BE2C (cell line): ENCODE data around the gene TMEM272.

ENCODE experiments used
- DNase-seq: peaks from one replicate; pipeline ENCODE4 v3.0.0-alpha.2; 2020
- H3K27me3 ChIP-seq: fragments of 250-450 bp; sonication (Bioruptor Pico); 2 replicates; pipeline ENCODE4 v1.5.1; 2020; ENCODE audit warnings: mild to moderate bottlenecking
- H3K36me3 ChIP-seq: fragments of 250-450 bp; sonication (Bioruptor Pico); 2 replicates; pipeline ENCODE4 v1.5.1; 2020; ENCODE audit warnings: mild to moderate bottlenecking
- H3K4me1 ChIP-seq: fragments of 250-450 bp; sonication (Bioruptor Pico); 2 replicates; pipeline ENCODE4 v1.5.1; 2020
- H3K4me3 ChIP-seq: 2 replicates; pipeline ENCODE4 v1.5.1; 2011; ENCODE audit warnings: low read depth, low read length
- H3K9me3 ChIP-seq: fragments of 250-450 bp; sonication (Bioruptor Pico); 2 replicates; pipeline ENCODE4 v1.5.1; 2020
- TF ChIP-seq, protein P1 (sequence below): IDR thresholded peaks from 2 replicates; pipeline ENCODE4 v1.5.1; 2012; ENCODE audit warnings: mild to moderate bottlenecking, low read depth, low read length

Gene TMEM272

GRCh38 chr13:51820016-51820597 lies 24.9 kb downstream of the TMEM272 start:
- DNase-seq, result no peak
- Histone ChIP-seq H3K36me3 (no peaks in the 10 kb centered on the region), H3K4me1 (no peaks in the 10 kb centered on the region; the same call in 1 of the 2 replicates), H3K9me3 (no peaks in the 10 kb centered on the region), H3K4me3 (no peak overlapping the region), H3K27me3 (no peaks in the 10 kb centered on the region)
- TF ChIP-seq, protein P1, sequence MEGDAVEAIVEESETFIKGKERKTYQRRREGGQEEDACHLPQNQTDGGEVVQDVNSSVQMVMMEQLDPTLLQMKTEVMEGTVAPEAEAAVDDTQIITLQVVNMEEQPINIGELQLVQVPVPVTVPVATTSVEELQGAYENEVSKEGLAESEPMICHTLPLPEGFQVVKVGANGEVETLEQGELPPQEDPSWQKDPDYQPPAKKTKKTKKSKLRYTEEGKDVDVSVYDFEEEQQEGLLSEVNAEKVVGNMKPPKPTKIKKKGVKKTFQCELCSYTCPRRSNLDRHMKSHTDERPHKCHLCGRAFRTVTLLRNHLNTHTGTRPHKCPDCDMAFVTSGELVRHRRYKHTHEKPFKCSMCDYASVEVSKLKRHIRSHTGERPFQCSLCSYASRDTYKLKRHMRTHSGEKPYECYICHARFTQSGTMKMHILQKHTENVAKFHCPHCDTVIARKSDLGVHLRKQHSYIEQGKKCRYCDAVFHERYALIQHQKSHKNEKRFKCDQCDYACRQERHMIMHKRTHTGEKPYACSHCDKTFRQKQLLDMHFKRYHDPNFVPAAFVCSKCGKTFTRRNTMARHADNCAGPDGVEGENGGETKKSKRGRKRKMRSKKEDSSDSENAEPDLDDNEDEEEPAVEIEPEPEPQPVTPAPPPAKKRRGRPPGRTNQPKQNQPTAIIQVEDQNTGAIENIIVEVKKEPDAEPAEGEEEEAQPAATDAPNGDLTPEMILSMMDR, result no peak

- H3K4me1 ChIP-seq, result no peaks in the 10 kb centered on the region; the same call in 1 of the 2 replicates
- H3K27me3 ChIP-seq, result no peaks in the 10 kb centered on the region
- no peak overlapping the region for H3K4me3 ChIP-seq
- no peaks in the 10 kb centered on the region for H3K9me3 ChIP-seq
- H3K36me3 ChIP-seq, result no peaks in the 10 kb centered on the region
- TF ChIP-seq, protein P1, result no peak
- no peak for DNase-seq
Measured at GRCh38 chr13:51819544-51819943, 25.4 kb downstream of the TMEM272 start.

- Histone ChIP-seq H3K4me1 (no peaks in the 10 kb centered on the region; the same call in 1 of the 2 replicates), H3K4me3 (no peak overlapping the region), H3K36me3 (no peaks in the 10 kb centered on the region), H3K27me3 (no peaks in the 10 kb centered on the region), H3K9me3 (no peaks in the 10 kb centered on the region)
- no peak for DNase-seq
- TF ChIP-seq, protein P1, result no peak
Measured at GRCh38 chr13:51818781-51819511, 26.0 kb downstream of the TMEM272 start.

DNA sequence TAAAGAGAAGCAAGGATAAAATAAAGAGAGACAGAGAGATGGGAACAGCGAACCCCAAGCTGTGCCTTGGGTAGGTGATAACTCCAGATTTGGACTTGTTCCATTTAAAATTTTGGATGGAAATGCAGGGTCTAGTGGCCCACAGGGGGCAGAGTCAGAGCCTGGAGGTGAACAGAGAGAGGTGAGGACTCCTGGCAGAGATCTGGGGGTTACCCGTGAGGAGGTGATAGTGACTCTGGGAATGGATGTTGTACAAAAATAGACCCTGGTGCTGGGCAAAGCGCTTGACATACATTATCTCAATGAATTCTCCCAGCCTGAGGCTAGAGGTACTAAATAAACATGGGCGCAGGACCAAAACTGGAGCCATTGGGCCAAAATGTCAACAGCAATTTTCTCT lies 26.7 kb downstream of the TMEM272 start:
- Histone ChIP-seq H3K4me1 (no peaks in the 10 kb centered on the region; the same call in 1 of the 2 replicates), H3K9me3 (no peaks in the 10 kb centered on the region), H3K36me3 (no peaks in the 10 kb centered on the region), H3K4me3 (no peak overlapping the region), H3K27me3 (no peaks in the 10 kb centered on the region)
- TF ChIP-seq, protein P1, result peak; percentile 22; the same call in 1 of the 2 replicates
- DNase-seq, result no peak

GRCh38 chr13:51817717-51818116 lies 27.3 kb downstream of the TMEM272 start:
- Histone ChIP-seq H3K4me1 (no peaks in the 10 kb centered on the region; the same call in 1 of the 2 replicates), H3K4me3 (no peak overlapping the region), H3K9me3 (no peaks in the 10 kb centered on the region), H3K27me3 (no peaks in the 10 kb centered on the region), H3K36me3 (no peaks in the 10 kb centered on the region)
- TF ChIP-seq, protein P1, result no peak
- no peak for DNase-seq
